H9 (cell line): ENCODE data around the gene ABHD12. TPM values are rescaled to one million over a fixed set of nuclear protein-coding genes. Genes with fewer than 3 reads are reported as not detected.

ENCODE experiments used
- DNase-seq: peaks from one replicate; pipeline ENCODE4 v3.0.0-alpha.2; 2017
- H2AFZ ChIP-seq: one replicate; pipeline ENCODE4 v1.6.1; 2013; ENCODE audit warnings: mild to moderate bottlenecking, low read length, control low read depth, moderate library complexity
- H2AK5ac ChIP-seq: 2 replicates; pipeline ENCODE4 v1.6.1; 2013; ENCODE audit warnings: low read length, control low read depth, mixed read lengths; ENCODE audit not compliant: insufficient read length
- H2BK120ac ChIP-seq: one replicate; pipeline ENCODE4 v1.6.1; 2013; ENCODE audit warnings: low read depth, mild to moderate bottlenecking, low read length, control low read depth, inconsistent platforms; ENCODE audit not compliant: poor library complexity, severe bottlenecking
- H2BK12ac ChIP-seq: 2 replicates; pipeline ENCODE4 v1.6.1; 2013; ENCODE audit warnings: low read length, control low read depth, mixed read lengths, low read depth; ENCODE audit not compliant: insufficient read length
- H2BK15ac ChIP-seq: 2 replicates; pipeline ENCODE4 v1.6.1; 2013; ENCODE audit warnings: low read depth, low read length, control low read depth
- H2BK20ac ChIP-seq: one replicate; pipeline ENCODE4 v1.6.1; 2013; ENCODE audit warnings: low read depth, mild to moderate bottlenecking, low read length, control low read depth, inconsistent platforms; ENCODE audit not compliant: poor library complexity, severe bottlenecking
- H2BK5ac ChIP-seq: 2 replicates; pipeline ENCODE4 v1.6.1; 2013; ENCODE audit warnings: low read length, control low read depth, mixed read lengths; ENCODE audit not compliant: insufficient read length
- H3K14ac ChIP-seq: 2 replicates; pipeline ENCODE4 v1.6.1; 2013; ENCODE audit warnings: low read length, control low read depth; ENCODE audit not compliant: insufficient read depth
- H3K18ac ChIP-seq: 2 replicates; pipeline ENCODE4 v1.6.1; 2013; ENCODE audit warnings: low read depth, mild to moderate bottlenecking, mixed read lengths, low read length, control low read depth; ENCODE audit not compliant: insufficient read length
- H3K23ac ChIP-seq: 2 replicates; pipeline ENCODE4 v1.6.1; 2013; ENCODE audit warnings: low read length, control low read depth, mixed read lengths, low read depth; ENCODE audit not compliant: insufficient read length
- H3K23me2 ChIP-seq: 2 replicates; pipeline ENCODE4 v1.6.1; 2013; ENCODE audit warnings: low read depth, mild to moderate bottlenecking, mixed read lengths, low read length, control low read depth; ENCODE audit not compliant: insufficient read length, poor library complexity, severe bottlenecking
- H3K27ac ChIP-seq: 2 replicates; pipeline ENCODE4 v1.5.1; 2013; ENCODE audit warnings: low read length, control low read depth, mixed read lengths, low read depth; ENCODE audit not compliant: insufficient read length
- H3K27me3 ChIP-seq: 2 replicates; pipeline ENCODE4 v1.6.1; 2013; ENCODE audit warnings: low read length, control low read depth, inconsistent platforms; ENCODE audit not compliant: insufficient read depth
- H3K4ac ChIP-seq: 2 replicates; pipeline ENCODE4 v1.6.1; 2013; ENCODE audit warnings: low read depth, mild to moderate bottlenecking, control low read depth, inconsistent platforms, low read length, moderate library complexity
- H3K4me1 ChIP-seq: 2 replicates; pipeline ENCODE4 v1.6.1; 2013; ENCODE audit warnings: low read length, control low read depth, inconsistent platforms; ENCODE audit not compliant: insufficient read depth
- H3K4me2 ChIP-seq: 2 replicates; pipeline ENCODE4 v1.6.1; 2013; ENCODE audit warnings: low read length, control low read depth, mixed read lengths; ENCODE audit not compliant: insufficient read length, insufficient read depth
- H3K56ac ChIP-seq: 2 replicates; pipeline ENCODE4 v1.6.1; 2013; ENCODE audit warnings: low read depth, mild to moderate bottlenecking, mixed read lengths, low read length, control low read depth; ENCODE audit not compliant: insufficient read length
- H3K79me1 ChIP-seq: 2 replicates; pipeline ENCODE4 v1.6.1; 2013; ENCODE audit warnings: low read depth, mild to moderate bottlenecking, moderate library complexity, low read length, control low read depth, inconsistent platforms; ENCODE audit not compliant: insufficient read depth, poor library complexity, severe bottlenecking
- H3K79me2 ChIP-seq: 2 replicates; pipeline ENCODE4 v1.6.1; 2013; ENCODE audit warnings: low read length, control low read depth, inconsistent platforms; ENCODE audit not compliant: insufficient read depth
- H3K9ac ChIP-seq: 2 replicates; pipeline ENCODE4 v1.6.1; 2013; ENCODE audit warnings: low read length, control low read depth, mixed read lengths; ENCODE audit not compliant: insufficient read length; ENCODE audit errors: extremely low read depth
- H3K9me3 ChIP-seq: one replicate; pipeline ENCODE4 v1.6.1; 2013; ENCODE audit warnings: low read depth, low read length, inconsistent platforms; ENCODE audit not compliant: control insufficient read depth
- H3T11ph ChIP-seq: one replicate; pipeline ENCODE4 v1.6.1; 2013; ENCODE audit warnings: mild to moderate bottlenecking, low read length, control low read depth, inconsistent platforms
- H4K20me1 ChIP-seq: one replicate; pipeline ENCODE4 v1.6.1; 2013; ENCODE audit not compliant: control insufficient read depth, insufficient read length, insufficient read depth
- H4K5ac ChIP-seq: 2 replicates; pipeline ENCODE4 v1.6.1; 2013; ENCODE audit warnings: low read depth, mild to moderate bottlenecking, mixed read lengths, low read length, control low read depth; ENCODE audit not compliant: insufficient read length
- H4K8ac ChIP-seq: replicated peaks from 2 replicates; pipeline ENCODE4 v1.6.1; 2013; ENCODE audit warnings: low read length, control low read depth, mixed read lengths, low read depth; ENCODE audit not compliant: insufficient read length
- H4K91ac ChIP-seq: 2 replicates; pipeline ENCODE4 v1.6.1; 2013; ENCODE audit warnings: low read depth, mild to moderate bottlenecking, moderate library complexity, mixed read lengths, low read length, control low read depth; ENCODE audit not compliant: insufficient read length
- H3K27ac Mint-ChIP-seq, 3 experiments: 2 replicates in 2 of 3; 3 replicates in 1 of 3; pipeline ENCODE4 v1.8.0; 2020 to 2021; ENCODE audit warnings: mixed read lengths in 3 of 3, mild to moderate bottlenecking in 1 of 3, moderate library complexity in 1 of 3
- H3K27me3 Mint-ChIP-seq: 2 replicates; pipeline ENCODE4 v1.8.0; 2021; ENCODE audit warnings: low read depth, mild to moderate bottlenecking, moderate library complexity, mixed read lengths
- H3K36me3 Mint-ChIP-seq, 3 experiments: 2 replicates in 2 of 3; 3 replicates in 1 of 3; pipeline ENCODE4 v1.8.0; 2020 to 2021; ENCODE audit warnings: low read depth in 3 of 3, mixed read lengths in 3 of 3; ENCODE audit not compliant: insufficient read depth in 1 of 3
- H3K4me1 Mint-ChIP-seq, 2 experiments: 2 replicates each; pipeline ENCODE4 v1.8.0; 2020; ENCODE audit warnings: mixed read lengths in 2 of 2
- H3K4me3 Mint-ChIP-seq, 2 experiments: 2 replicates in 1 of 2; 3 replicates in 1 of 2; pipeline ENCODE4 v1.8.0; 2020 to 2021; ENCODE audit warnings: mild to moderate bottlenecking in 2 of 2, mixed read lengths in 2 of 2, moderate library complexity in 1 of 2
- H3K9me3 Mint-ChIP-seq, 2 experiments: 2 replicates in 1 of 2; 3 replicates in 1 of 2; pipeline ENCODE4 v1.8.0; 2020; ENCODE audit warnings: mild to moderate bottlenecking in 2 of 2, mixed read lengths in 2 of 2, moderate library complexity in 1 of 2
- CTCF ChIP-seq: fragments of 200-600 bp; sonication (generic); conservative IDR thresholded peaks from 3 replicates; pipeline ENCODE4 v1.8.0; 2021; ENCODE audit warnings: antibody characterized with exemption, mild to moderate bottlenecking
- WGBS: extraction: QIAGEN DNeasy Blood & Tissue Kit; methylation state at CpG from one replicate; pipeline ENCODE4 v1.1.7; 2013; ENCODE audit warnings: missing lambda C conversion rate, low lambda C conversion rate, mixed read lengths; ENCODE audit not compliant: insufficient read length; ENCODE audit errors: extremely low coverage; 5-methylcytosine and 5-hydroxymethylcytosine counted together
- total RNA-seq: library from RNA; stranded (reverse); gene quantifications from 2 replicates; pipeline ENCODE4 v1.2.1, GENCODE V29; 2021

ABHD12 gene
- total RNA-seq, 1 experiment from 2014 or later: 54.4 TPM

GRCh38 chr20:25293507-25293906 is 97.1 kb downstream of the ABHD12 start:
- H3K9me3 Mint-ChIP-seq: no peaks in the 10 kb centered on the region; a peak in 1 of 5 replicates

More at GRCh38 chr20:25293507-25293906, 97.1 kb downstream of the ABHD12 start:
- no peak overlapping the region for H2BK15ac ChIP-seq
- no peak overlapping the region for H3K9ac ChIP-seq
- H3K79me1 ChIP-seq: no peaks in the 10 kb centered on the region
- no peak overlapping the region for H4K5ac ChIP-seq
- peaks cover 14 to 21% of the 10 kb centered on the region in 2 experiments; a peak in 2 of 4 replicates for H3K4me1 Mint-ChIP-seq
- H3K4me1 ChIP-seq: no peaks in the 10 kb centered on the region; the same call in 1 of the 2 replicates
- H4K8ac ChIP-seq: no peak overlapping the region
- no peak overlapping the region for H3K4me3 Mint-ChIP-seq
- H3K79me2 ChIP-seq: no peaks in the 10 kb centered on the region
- no peak overlapping the region for H3K14ac ChIP-seq
- H3K56ac ChIP-seq: no peak overlapping the region
- no peak overlapping the region for H2AK5ac ChIP-seq
- H2AFZ ChIP-seq: no peak overlapping the region
- no peak overlapping the region for H3K27ac ChIP-seq
- no peak overlapping the region for H3K4ac ChIP-seq
- no peaks in the 10 kb centered on the region; the same call in 1 of the 2 replicates for H3K27me3 Mint-ChIP-seq
- H4K20me1 ChIP-seq: no peaks in the 10 kb centered on the region
- peak overlapping the region in 2 of 3 experiments; percentile 41 to 49; a peak in 2 of 7 replicates for H3K27ac Mint-ChIP-seq
- H2BK12ac ChIP-seq: no peak overlapping the region
- no peaks in the 10 kb centered on the region for H3K9me3 ChIP-seq
- H3K23me2 ChIP-seq: no peaks in the 10 kb centered on the region
- DNase-seq: no peak
- no CpG with 5 or more reads among the region's 10 CpGs for whole genome bisulfite sequencing
- no peak overlapping the region for H3K4me2 ChIP-seq
- no peak overlapping the region for H2BK5ac ChIP-seq
- H3K27me3 ChIP-seq: no peaks in the 10 kb centered on the region
- H3K23ac ChIP-seq: no peak overlapping the region
- TF ChIP-seq CTCF: no peak
- H3T11ph ChIP-seq: no peak overlapping the region
- H2BK120ac ChIP-seq: no peak overlapping the region
- no peak overlapping the region for H4K91ac ChIP-seq
- peaks cover 0 to 42% (median 24%) of the 10 kb centered on the region in 3 experiments; a peak in 5 of 7 replicates for H3K36me3 Mint-ChIP-seq
- H3K18ac ChIP-seq: no peak overlapping the region
- H2BK20ac ChIP-seq: no peak overlapping the region
